HG02642 (cell line): Measurements from ENCODE around the gene DGLUCY.
A peak's percentile ranks its signal among the peaks of the same experiment; 100 is the strongest.
"Not testable (repeated sequence)": the region's sequence is repeated elsewhere in the genome, so short reads cannot be mapped to it uniquely, and the experiment has no call there.

Experiments used
- ATAC-seq: cut with Tn5 transposase; IDR thresholded peaks from one replicate; pipeline ENCODE4 v1.9.1; 2021; ENCODE audit warnings: mild to moderate bottlenecking; ENCODE audit not compliant: unreplicated experiment, poor library complexity

The DGLUCY gene

DNA sequence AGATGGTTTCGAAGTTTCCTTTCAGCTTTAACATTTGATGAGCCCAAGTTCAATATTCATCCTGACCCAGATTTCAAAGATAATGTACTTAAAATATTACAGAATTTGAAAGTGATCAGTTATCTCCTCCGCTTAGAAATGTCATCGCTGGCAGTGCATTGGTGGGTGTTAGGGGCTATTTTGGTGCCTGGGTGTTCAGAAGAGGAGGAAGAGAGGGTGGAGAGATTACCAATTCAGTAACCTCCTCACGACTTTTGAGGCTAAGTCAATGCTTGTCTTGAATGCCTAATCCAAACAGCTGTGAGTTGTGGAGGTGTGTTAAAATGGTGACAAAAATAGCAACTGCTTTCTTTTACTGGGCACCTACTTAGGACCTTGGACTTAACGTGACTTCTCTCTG, 13.8 kb upstream of the DGLUCY start:
- ATAC-seq: no peak

DNA sequence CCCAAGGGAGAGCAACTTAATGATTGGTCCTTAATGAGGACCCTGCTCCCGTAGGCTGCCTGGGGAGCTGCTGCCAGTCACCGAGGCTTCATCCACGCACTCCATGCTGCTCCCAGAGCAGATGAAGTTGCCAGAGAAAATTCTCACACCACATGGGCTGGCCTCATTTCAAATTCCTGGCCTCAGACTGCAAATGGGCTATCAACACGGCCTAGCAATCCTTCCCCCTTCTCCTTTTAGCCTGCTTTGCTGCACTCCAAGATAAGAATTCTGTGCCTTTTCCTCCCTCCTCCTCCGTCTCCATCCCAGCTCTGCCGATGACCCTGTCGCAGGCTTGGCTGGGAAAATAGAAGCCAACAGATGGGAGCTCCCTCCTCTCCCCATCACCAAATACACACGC, 10.8 kb upstream of the DGLUCY start:
- no peak for ATAC-seq

DNA sequence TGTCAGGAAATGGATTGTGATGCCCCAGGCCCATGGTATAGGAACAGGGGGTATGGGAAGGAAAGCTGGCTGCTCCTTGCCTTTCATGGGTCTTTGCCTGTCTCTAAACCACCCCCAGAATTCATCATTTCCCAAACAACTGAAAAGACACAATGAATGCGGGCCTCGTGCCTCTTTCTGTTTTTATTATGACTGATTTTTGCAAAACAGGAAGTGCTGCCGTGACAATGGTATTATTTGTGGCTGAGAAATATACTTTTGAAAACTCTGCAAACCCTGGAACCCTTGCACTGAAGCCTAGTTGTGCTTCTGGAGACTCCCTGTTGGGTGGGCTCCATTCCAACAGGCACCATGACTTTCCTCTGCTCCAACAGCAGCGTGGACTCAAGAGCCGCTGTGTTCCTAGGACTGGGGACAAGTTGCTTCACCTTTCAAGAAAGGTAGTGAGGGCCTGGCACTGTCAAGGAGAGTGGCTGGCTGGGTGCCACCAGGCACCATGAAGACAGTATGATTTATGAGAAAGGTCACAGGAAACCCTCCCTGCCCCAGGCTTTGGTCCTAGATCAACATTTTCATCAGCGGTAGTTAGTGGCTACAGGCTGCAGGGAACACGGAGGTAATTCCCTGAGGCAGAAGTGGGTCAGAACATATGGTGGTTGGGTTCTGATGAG, 4.8 kb upstream of the DGLUCY start:
- ATAC-seq: no peak

DNA sequence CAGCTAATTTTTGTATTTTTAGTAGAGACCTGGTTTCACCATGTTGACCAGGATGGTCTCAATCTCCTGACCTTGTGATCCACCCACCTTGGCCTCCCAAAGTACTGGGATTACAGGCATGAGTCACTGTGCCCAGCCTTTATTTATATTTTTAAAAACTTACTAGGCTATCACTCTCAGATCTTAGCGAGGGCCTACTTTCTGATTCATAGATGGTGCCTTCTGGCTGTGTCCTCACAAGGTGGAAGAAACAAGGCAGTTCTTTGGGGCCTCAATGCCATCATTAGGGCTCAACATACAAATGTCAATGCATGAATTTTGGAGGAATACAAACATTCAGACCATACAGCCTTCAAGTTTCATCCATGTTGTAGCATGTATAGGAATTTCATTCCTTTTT, 2.4 kb upstream of the DGLUCY start:
- no peak for ATAC-seq

DNA sequence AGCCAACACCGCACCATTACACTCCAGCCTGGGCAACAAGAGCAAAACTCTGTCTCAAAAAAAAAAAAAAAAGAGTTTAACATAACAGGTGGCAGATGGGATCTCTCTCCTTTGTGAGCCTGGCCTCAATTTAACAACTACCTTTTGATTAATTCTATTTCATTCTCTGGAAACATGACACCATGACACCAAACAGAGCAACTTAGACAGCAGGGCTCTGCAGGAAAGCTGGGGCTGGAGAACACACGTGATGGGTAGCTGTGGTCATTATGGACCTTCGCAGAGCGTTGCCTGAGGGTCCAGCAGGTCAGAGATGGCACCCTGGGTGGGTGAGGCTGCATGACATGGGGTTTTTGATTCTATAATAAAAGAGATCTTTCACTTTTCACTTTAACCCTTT, 1.7 kb upstream of the DGLUCY start:
- no peak for ATAC-seq

DNA sequence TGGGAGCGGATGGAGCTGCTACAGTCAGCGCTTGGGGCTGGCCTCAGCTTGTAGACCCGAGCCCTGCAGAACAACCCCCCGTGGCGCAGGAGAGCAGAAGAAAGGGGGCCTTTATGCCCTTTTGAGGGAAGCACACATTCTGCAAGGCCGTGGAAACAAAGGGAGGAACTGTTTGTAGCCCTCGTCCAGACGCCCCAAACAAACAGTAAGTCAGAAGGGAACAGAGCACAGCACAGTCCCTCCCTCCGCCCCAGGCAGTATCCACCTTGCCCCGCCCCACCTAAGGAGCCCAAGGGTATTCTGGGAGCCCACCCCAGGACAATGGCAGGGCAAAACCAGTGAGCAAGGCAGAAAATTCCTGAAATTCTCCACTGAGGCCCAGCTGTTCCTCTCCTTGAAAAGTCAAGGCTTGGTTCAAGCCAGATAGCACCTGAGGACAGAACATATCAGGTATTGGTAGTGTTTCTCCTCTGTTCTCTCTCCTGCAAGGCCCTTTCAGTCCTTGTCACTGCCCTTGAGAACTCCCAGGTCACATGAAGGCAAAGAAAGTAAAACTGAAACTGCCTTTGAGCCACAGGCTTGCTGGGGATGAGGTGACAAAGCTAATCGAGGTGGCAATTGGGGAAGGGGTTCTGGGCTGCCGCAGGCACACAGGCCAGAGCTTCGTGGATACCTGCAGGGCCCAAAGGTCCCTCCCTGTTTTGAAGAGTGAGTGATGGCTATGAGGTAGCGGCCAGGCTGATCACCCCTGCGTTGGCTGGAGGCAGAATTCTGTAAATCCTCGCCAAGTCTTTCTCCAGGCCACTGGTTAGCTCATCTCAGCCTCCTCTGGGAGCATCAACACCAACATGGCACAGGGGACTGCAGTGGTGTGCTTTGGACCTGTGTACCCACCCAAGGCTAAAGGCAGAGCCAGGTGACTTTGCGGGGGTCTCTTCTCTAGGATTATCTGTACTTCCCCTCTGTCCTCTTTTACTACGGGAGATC, 499 bp downstream of the DGLUCY start:
- peak; percentile 82 for ATAC-seq

DNA sequence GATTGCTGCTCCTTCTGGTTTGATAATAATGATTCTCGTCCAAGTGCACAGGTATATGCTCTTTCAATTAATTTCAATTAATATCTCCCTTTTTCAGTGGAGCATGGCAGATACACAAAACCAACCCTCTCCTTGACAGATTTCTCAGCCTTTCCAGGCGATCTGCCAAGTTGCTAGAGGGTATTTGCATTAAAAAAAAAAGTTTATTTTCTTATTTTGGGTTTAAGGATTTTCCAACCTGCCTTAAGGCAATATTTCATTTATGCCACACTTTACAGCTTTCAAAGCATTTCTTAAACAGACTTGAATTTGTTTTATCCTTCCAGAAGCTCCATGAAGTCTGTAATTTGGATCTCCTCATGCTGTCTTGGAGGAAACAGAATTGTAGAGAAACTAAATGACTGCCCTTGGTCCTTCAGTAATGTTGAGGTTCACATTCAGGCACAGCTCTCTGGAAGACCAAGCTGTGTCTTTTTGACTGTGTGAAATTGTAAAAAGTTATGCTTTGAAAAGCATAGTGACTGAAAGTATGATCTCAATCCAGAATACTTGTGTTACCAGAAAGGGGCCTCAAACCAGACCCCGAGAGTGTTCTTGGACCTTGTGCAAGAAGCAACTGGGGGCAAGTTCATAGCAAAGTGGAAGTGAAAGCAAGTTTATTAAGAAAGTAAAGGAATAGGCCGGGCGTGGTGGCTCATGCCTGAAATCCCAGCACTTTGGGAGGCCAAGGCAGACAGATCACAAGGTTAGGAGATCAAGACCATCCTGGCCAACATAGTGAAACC, 2.3 kb downstream of the DGLUCY start:
- no peak for ATAC-seq

DNA sequence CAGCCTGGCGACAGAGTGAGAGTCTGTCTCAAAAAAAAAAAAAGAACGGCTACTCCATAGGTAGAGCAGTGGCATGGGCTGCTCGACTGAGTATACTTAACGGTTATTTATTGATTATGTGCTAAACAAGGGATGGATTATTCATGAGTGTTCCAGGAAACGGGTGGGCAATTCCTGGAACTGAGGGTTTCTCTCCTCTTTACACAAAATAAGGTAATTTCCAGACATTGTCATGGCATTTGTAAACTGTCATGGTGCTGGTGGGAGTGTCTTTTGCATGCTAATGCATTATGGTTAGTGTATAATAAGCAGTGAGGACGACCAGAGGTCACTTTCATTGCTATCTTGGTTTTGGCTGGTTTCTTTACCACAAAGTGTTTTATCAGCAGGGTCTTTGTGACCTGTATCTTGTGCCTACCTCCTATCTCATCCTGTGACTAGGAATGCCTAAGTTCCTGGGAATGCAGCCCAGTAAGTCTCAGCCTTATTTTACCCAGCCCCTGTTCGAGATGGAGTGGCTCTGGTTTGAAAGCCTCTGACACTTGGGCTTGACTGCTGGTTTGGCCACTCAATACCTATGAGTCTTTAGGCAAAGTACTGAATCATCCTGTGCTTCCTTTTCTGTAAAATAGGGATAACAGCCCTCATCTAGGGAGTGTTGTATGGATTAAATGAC, 3.2 kb downstream of the DGLUCY start:
- no peak for ATAC-seq

DNA sequence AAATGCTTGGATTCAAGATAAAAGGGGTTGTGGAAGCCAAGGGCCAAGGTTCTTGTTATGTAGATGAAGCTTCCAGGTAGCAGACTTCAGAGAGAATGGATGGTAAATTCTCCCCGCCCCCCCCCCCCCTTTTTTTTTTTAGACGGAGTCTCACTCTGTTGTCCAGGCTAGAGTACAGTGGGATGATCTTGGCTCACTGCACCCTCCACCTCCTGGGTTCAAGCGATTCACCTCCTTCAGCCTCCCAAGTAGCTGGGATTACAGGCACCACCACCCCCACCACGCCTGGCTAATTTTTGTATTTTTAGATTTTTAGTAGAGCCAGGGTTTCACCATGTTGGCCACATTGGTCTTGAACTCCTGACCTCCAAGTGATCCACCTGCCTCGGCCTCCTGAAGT, 4.1 kb downstream of the DGLUCY start:
- ATAC-seq: no peak

DNA sequence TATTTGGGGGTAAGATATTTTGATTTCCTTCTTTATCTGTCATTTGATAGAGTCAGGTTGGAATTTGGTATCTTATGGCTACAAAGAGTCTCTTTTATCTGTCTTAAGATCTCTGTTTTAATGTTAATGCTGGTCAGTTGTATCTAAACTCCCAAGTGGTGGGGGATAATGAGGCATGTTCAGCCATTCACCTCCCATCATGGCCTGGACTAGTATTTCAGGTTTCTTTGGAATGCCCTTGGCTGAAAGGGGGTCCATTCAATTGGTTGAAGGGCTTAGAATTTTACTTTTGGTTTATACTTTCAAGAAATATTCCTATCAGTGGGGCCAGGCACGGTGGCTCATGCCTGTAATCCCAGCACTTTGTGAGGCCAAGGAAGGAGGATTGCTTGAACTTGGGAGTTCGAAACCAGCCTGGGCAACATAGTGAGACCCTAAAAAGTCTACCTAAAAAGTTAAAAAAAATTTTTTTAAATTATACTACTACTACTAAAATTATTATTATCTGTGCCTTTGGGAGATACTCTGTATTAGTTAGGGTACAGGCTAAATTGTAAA, 4.7 kb downstream of the DGLUCY start:
- no peak for ATAC-seq

DNA sequence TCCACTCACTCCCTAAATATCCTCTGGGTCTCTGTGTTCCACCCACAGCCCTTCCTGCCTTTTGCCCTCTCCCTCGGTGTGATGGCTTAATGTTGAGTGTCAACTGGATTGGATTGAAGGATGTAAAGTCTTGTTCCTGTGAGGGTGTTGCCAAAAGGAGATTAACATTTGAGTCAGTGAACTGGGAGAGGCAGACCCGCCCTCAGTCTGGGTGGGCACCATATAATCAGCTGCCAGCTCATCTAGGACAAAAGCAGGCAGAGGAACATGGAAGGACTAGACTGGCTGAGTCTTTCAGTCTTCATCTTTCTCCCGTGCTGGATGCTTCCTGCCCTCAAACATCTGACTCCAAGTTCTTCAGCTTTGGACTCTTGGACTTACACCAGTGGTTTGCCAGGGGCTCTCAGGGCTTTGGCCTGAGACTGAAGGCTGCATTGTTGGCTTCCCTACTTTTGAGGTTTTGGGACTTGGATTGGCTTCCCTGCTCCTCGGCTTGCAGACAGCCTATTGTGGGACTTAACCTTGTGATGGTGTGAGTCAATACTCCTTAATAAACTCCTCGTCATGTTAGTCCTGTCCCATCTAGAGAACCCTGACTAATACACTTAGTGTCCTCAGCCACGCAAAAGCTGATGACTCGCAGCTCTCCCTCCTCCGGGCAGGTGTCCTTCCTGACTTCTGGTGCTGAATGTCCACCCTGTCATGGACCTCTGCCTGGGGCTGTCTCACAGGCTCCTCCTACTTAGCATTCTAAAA, 5.9 kb downstream of the DGLUCY start:
- ATAC-seq: no peak

DNA sequence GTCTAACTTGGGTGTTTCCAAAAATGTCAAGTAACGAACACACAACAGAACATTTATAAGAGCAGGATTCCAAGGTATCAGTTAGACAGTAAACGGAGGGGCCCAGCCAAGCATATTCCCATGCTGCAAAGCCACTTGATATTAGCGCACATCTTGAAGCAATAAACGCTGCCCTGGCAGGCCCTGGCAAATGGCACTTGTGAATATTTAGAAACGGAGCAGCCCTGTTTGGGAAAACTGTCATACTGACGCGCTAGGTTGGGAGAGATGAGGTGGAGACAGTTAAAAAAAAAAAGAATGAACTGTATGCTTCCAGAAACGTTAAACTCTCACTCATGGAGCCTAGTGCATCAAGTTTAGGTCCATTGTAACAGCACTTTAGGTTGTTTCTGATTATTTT, 9.3 kb downstream of the DGLUCY start:
- no peak for ATAC-seq

DNA sequence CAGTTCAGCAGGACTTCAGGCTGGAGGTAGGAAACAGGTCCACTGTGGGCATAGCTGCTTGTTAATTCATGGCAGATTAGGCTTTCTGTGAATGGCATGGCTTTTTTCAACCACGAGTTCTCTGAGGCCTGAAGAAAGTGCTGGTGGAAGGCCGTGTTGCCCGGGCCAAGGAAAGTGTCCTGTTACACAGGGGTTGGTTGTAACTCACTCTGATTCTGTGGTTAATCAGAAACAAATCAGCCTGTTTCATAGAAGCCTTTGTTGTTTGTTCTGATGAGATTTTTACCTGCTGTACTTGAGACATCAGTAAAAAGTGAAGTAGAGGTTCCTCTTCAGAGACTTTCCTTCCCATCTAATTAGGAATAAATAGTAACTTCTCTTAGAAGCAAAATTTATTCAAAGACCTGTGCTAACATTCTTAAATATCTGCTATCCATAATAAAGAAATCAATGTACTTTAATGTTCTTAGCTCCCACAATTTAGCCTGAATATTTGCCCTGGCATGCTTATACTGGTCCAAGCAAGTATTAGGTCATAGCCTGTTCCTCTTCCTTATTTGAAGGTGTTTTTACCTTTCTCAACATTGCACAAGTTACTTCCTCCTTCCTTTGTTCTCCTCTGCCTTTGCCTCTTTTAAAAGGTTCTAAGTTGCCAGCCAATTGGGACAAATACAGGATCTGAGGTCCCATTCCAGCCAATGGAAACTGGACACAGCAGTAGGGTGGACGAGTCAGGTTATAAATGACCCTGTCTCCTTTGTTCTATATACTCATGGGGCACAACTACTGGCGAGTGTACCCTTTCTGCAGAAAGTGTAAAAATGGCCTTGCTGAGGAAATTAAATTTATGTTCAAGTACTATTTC, 10.8 kb downstream of the DGLUCY start:
- ATAC-seq: not testable (repeated sequence)

DNA sequence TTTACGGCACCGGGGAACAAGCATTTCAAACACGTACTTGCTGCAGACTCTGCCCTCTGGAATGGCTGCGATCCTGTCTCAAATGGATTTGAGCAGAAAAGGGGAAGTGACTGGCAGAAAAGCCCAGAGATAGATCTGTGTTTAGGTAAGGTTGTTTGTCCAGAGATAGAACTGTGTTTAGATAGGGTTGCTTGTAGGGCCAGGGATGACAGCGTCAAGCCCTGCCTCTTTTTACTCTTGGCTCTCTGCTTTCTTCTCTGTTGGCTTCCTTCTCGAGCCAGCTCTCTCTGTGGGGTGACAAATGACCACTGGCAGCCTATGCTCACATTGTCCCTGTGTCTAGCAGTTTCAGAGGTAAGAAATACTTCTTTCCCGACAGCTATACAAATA, 11.4 kb downstream of the DGLUCY start:
- ATAC-seq: no peak

DNA sequence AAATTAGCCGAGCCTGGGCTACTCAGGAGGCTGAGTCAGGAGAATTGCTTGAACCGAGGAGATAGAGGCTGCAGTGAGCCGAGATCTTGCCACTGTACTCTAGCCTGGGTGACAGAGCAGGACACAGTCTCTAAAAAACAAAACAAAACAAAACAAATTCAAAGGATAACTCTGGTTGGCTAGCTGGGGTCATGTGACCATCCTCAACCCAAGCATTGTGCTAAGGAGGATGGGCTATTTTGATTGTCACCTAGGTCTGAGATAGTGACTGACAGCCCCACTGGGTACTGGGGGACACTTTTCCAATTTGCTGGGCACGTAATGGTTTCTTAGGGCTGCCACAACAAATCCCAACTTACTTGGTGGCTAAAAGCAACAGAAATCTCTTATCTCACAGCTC, 11.9 kb downstream of the DGLUCY start:
- ATAC-seq: no peak

DNA sequence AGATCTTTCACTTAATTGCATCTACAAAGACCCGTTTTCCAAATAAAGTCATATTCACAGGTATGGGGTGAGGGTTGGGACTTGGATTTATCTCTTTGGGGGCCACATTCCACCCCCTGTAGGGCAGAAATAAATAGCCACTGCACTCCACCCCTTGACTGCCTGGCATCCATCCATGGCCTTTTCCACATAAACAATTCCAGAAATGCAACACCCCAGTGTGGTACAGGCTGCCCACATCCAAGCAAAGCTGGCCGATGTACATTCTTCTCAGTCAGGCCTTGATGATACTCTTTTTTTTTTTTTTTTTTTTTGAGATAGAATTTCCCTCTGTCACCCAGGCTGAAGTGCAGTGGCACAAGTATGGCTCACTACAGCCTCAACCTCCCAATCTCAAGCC, 12.9 kb downstream of the DGLUCY start:
- no peak for ATAC-seq

DNA sequence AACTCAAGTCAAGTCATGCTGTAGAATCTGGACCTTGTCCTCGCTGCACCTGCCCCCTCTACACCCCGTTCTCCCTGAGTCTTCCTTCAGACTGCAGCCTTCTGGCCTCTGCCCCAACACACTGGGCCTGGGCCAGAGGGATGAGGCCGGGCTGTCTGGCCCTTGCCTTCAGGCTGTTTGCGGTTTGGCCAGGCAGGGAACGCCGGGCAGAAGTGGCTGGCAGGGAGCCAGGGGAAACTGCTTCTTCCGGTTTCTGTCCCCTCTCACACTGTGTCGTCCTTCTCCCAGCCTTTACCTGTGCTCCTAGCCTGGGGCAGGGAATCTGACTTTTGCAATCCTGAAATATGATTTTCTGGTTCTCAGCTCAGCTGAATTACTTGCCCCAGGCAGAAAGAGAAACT, 13.5 kb downstream of the DGLUCY start:
- no peak for ATAC-seq

DNA sequence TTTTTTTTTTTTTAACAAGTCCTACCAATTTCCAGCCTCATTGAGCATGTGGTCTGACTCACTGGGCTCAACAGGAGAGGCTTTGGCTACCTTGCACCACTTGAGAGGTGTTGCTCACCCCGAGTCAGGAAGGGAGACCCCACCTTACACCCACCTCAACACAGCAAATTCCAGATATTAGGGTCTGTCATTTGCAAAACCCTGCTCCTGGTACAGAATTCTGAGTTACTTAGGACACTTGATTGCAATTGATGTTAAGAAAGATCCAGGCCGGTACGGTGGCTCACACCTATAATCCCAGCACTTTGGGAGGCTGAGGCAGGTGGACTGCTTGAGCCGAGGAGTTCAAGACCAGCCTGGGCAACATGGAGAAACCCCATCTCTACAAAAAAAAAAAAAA, 14.1 kb downstream of the DGLUCY start:
- ATAC-seq: no peak
